GM12878 (cell line): ENCODE data around the gene ELP1.

Source experiments
- BMI1 ChIP-seq: fragments of 450-650 bp; IDR thresholded peaks from 2 replicates; pipeline ENCODE4 v1.6.1; 2016; ENCODE audit warnings: mild to moderate bottlenecking, moderate library complexity, borderline replicate concordance
- EP300 ChIP-seq, 2 experiments: fragments of 150-350 bp in 1 of 2; IDR thresholded peaks; 2 replicates each; pipeline ENCODE4 v1.6.1; 2011 to 2012; ENCODE audit warnings: low read depth in 2 of 2, low read length in 2 of 2, borderline replicate concordance in 1 of 2, improper control_type of control experiment in 1 of 2, inconsistent platforms in 1 of 2; ENCODE audit not compliant: control insufficient read depth in 1 of 2
- EZH2 ChIP-seq: IDR thresholded peaks from 2 replicates; pipeline ENCODE4 v1.6.1; 2012; ENCODE audit warnings: low read depth, mild to moderate bottlenecking, control low read depth, inconsistent platforms, low read length, borderline replicate concordance; ENCODE audit not compliant: control insufficient read depth
- IRF3 ChIP-seq: fragments of 450-650 bp; IDR thresholded peaks from 2 replicates; pipeline ENCODE4 v1.6.1; 2014; ENCODE audit warnings: mild to moderate bottlenecking
- MYC ChIP-seq: IDR thresholded peaks from 2 replicates; pipeline ENCODE4 v1.6.1; 2011; ENCODE audit warnings: mild to moderate bottlenecking, low read length, moderate library complexity, inconsistent platforms; ENCODE audit not compliant: insufficient read depth, insufficient replicate concordance, insufficient read length, severe bottlenecking
- SMAD1 ChIP-seq: fragments of 450-650 bp; IDR thresholded peaks from 2 replicates; pipeline ENCODE4 v1.6.1; 2018; ENCODE audit warnings: mild to moderate bottlenecking, low read depth; ENCODE audit not compliant: partially characterized antibody
- SMC3 ChIP-seq: IDR thresholded peaks from 2 replicates; pipeline ENCODE4 v1.6.1; 2011; ENCODE audit warnings: low read length, improper control_type of control experiment, borderline replicate concordance
- TARDBP ChIP-seq: IDR thresholded peaks from 2 replicates; pipeline ENCODE4 v1.6.1; 2016; ENCODE audit warnings: borderline replicate concordance
- ZBTB33 ChIP-seq: fragments of 450-650 bp; IDR thresholded peaks from 2 replicates; pipeline ENCODE4 v1.6.1; 2017; ENCODE audit warnings: mild to moderate bottlenecking
- TF ChIP-seq, protein P1 (sequence below), 3 experiments: IDR thresholded peaks in 2 of 3; conservative IDR thresholded peaks in 1 of 3; 2 replicates each; pipeline ENCODE4 v1.5.1; 2011; ENCODE audit warnings: low read depth in 3 of 3, low read length in 3 of 3, mild to moderate bottlenecking in 3 of 3, control low read depth in 2 of 3, moderate library complexity in 2 of 3, inconsistent platforms in 1 of 3, mixed read lengths in 1 of 3; ENCODE audit not compliant: control insufficient read depth in 2 of 3, insufficient read depth in 1 of 3; ENCODE audit errors: extremely low read depth in 1 of 3

- TF ChIP-seq, protein P1, sequence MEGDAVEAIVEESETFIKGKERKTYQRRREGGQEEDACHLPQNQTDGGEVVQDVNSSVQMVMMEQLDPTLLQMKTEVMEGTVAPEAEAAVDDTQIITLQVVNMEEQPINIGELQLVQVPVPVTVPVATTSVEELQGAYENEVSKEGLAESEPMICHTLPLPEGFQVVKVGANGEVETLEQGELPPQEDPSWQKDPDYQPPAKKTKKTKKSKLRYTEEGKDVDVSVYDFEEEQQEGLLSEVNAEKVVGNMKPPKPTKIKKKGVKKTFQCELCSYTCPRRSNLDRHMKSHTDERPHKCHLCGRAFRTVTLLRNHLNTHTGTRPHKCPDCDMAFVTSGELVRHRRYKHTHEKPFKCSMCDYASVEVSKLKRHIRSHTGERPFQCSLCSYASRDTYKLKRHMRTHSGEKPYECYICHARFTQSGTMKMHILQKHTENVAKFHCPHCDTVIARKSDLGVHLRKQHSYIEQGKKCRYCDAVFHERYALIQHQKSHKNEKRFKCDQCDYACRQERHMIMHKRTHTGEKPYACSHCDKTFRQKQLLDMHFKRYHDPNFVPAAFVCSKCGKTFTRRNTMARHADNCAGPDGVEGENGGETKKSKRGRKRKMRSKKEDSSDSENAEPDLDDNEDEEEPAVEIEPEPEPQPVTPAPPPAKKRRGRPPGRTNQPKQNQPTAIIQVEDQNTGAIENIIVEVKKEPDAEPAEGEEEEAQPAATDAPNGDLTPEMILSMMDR (IDR thresholded peaks at IDR 0.05 in 2 of 3, conservative IDR thresholded peaks at IDR 0.05 in 1 of 3; ENCODE audit: control insufficient read depth in 2 of 3, extremely low read depth in 1 of 3, insufficient read depth in 1 of 3, low read depth in 3 of 3, low read length in 3 of 3) = no peak
- TF ChIP-seq EP300 (IDR thresholded peaks at IDR 0.05; ENCODE audit: borderline replicate concordance in 1 of 2, control insufficient read depth in 1 of 2, low read depth in 2 of 2, low read length in 2 of 2) (peak in 1 of 2 experiments; percentile 29; a peak in 1 of 4 replicates), ZBTB33 (no peak), BMI1 (no peak), SMAD1 (peak; percentile 99), SMC3 (no peak), TARDBP (no peak), MYC (no peak), IRF3 (no peak), EZH2 (no peak)
Observed at GRCh38 chr9:108885643-108886348, 48.1 kb downstream of the ELP1 start.
